ENCODE results near the gene BRICD5.
"Not testable (repeated sequence)": the region's sequence is repeated elsewhere in the genome, so short reads cannot be mapped to it uniquely, and the experiment has no call there.

Gene BRICD5

DNA sequence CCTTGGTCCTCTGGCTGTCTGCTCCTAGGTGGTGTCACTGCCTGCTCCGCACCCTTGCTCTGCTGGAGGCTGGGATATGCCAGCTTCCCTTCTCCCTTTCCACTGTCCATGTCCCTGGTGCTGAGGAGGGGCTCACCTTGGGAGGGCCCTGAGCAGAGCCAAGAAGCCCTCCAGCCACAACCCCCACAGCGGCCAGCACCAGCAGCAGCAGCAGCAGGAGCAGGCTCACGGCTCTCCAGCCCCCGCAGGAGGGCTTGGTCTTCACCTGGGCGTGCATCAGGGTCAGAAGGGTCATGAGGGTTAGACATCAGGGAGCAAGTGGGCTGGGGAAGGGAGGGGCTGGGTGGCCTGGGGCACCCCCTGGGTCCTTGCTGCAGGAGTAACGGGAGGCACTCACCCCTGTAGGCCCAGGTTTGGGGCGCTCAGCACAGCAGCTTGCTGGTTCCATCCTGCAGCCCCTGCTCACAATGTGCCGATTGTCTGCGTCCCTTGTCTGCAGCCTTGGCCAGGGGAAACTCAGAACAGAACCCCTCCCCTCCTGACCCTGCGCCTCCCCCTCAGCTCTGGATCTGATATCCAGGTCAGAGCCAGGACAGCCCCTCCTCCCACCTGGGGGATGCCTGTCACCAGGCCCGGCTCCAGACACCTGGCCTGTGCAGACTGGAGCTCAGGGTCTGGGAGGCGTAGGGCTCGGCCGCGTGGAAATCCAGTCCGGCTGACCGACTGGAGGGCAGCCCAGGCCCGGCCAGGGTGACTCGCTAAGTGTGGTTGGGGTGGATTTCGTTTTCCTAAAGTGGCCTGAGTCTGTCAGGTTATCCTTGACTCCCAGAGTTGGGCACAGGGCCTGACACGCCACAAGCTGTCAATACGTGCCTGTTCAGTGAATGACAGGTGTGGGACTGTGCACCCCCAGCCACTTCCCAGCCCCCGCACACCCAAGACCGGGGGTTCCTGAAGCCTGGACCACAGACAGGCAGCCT is at the start of gene BRICD5:
Gene BRICD5 (minus strand): TSS at position 478 of the 980 bp plus-strand sequence. CDS start 30 bp downstream, at position 448.
- DNase-seq = no peak

DNA sequence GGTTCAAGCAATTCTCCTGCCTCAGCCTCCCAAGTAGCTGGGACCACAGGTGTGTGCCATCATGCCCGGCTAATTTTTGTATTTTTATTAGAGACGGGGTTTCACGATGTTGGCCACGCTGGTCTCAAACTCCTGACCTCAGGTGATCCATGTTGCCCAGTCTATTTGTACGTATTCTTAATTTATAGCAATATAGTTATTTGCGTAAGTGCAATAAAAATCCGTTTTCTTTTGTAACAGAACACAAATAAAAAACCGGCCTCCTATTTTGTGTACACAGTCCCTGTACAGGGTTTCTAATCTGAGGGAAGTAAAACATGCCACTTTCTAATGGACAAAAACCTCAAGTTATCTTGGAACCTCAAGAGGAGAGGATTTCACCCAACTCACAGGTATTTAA is 49.6 kb upstream of the BRICD5 start:
- no peak for DNase-seq

DNA sequence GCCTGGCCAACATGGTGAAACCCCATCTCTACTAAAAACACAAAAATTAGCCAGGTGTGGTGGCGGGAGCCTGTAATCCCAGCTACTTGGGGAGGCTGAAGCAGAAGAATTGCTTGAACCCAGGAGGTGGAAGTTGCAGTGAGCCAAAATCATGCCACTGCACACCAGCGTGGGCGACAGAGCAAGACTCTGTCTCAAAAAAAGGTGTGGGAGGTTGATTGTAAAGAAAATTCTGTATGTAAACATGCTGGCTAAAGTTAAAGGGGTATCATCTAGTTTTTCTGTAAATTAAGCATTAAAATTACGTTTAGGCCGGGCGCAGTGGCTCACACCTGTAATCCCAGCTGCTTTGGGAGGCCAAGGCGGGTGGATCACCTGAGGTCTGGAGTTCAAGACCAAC is 47.9 kb upstream of the BRICD5 start:
- DNase-seq = not testable (repeated sequence)

- DNase-seq = no peak
Measured at GRCh38 chr16:2257726-2258125, 47.1 kb upstream of the BRICD5 start.

GRCh38 chr16:2256531-2257140 is 46.0 kb upstream of the BRICD5 start:
- no peak for DNase-seq

GRCh38 chr16:2253293-2253692 is 42.6 kb upstream of the BRICD5 start:
- DNase-seq = no peak

- DNase-seq = no peak
Measured at GRCh38 chr16:2252806-2253148, 42.1 kb upstream of the BRICD5 start.

DNA sequence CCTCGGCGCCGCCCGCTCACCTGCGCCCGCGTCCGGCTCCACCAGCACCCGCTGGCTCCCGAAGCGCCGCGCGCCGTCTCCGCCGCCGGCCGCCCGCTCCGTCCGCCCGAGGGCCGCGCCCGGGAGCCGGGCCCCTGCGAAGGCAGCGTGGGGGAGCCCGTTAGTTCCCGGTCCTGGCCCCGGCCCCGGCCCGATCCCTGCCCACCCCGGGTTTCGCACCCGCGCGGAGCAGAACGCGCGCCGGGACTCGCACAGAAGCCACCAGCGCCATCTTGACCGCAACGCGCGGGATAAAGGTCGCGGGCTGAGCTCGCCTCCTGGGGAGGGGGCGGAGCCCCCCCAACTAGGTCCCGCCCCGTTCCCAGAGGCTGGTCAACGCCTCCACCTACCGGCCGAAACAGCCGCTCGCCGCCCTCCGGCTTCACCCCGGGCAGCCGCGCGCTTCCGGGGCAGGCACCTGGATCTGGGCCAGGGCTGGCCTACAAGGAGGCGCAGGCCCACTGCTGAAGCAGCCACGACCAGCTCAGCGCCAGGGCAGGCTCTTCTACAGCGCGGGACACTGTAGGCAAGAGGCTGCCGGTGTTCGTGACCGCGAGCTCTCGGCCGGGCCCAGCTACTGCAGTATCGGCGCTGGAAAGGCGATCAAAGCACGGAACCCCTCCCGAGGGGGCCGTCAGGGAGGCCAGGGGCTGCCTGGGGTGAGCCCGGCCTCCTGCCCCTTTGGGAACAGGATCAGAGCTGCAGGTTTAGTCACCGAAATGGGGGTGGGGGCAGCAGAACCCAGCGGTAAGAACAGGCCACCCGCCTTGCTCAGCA is 40.8 kb upstream of the BRICD5 start, which contains the start of gene ECI1:
Gene ECI1 (minus strand): TSS at position 292 of the 816 bp plus-strand sequence. CDS start 21 bp downstream, at position 271.
- peak; percentile 98 for DNase-seq

- DNase-seq = no peak
Measured at GRCh38 chr16:2250652-2251295, 40.1 kb upstream of the BRICD5 start.

GRCh38 chr16:2246301-2246885 is 35.7 kb upstream of the BRICD5 start:
- DNase-seq = no peak

DNA sequence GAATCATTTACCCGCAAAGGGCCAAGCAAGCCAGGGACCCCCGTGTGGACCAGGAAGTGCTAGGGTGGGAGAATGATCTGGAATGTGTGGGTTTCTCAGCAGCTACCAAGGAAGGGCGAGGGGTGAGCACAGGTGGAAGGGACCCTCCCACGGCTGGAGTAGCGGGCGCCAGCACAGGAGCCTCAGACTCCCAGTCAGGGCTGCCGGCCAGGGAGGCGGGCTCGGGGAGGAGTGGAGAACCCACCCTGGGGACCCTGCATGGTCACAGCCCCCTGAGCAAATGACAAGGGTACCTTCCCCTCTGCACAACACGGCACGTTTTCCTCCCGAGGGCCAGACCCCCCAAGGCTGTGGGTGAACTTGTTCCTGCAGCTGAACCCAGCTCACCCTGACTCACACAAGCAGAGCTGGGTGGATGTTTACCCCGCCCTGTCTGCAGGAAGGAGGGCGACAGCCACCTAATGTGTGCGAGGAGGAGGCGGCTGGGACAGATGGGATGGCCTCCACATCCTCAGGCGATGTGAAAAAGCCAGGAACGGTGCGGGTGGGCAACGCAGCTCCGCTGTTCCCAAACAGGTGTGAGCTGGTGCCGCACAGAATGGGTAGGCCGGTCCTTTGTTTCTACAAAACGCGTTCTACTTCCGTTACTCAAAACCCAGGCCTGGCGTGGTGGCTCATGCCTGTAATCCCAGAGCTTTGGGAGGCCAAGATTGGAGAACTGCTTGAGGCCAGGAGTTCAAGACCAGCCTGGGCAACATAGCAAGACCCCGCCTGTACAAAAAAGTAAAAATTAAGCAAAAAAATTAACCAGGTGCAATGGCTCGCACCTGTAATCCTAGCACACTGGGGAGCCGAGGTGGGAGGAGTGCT is 34.5 kb upstream of the BRICD5 start:
- DNase-seq = no peak

- DNase-seq = no peak
Measured at GRCh38 chr16:2244301-2244700, 33.6 kb upstream of the BRICD5 start.

DNA sequence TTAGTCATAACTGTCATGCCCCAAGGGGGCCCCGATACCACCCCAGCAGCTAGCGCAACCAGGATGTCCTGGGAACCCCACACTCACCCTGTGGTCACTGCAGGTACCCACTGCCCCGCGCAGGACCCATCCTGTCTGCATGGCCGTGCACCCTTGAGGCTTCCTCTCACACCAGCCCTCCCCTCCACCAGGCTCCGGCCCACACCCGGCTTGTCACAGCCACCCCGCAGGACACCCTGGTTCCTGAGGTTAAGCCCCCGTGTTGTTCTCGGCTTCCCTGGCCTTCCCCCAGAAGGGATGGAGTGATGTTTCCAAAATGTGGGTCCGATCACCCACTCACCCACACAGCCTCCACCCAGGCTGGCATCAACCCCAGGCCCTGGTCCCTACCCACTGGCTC is 33.1 kb upstream of the BRICD5 start:
- DNase-seq = no peak

- DNase-seq = no peak
Measured at GRCh38 chr16:2243031-2243528, 32.4 kb upstream of the BRICD5 start.

GRCh38 chr16:2242598-2242997 is 31.9 kb upstream of the BRICD5 start:
- no peak for DNase-seq

DNA sequence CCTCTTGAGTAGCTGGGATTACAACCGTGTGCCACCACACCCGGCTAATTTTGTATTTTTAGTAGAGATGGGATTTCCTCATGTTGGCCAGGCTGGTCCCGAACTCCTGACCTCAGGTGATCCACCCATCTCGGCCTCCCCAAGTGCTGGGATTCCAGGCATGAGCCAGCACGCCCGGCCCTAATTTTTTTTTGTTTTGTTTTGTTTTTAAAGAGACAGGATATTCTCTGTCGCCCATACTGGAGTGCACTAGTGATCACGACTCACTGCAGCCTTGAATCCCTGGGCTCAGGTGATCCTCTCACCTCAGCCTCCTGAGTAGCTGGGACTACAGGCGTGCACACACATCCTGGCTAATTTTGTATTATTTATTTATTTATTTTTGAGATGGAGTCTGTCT is 29.7 kb upstream of the BRICD5 start:
- DNase-seq = not testable (repeated sequence)

DNA sequence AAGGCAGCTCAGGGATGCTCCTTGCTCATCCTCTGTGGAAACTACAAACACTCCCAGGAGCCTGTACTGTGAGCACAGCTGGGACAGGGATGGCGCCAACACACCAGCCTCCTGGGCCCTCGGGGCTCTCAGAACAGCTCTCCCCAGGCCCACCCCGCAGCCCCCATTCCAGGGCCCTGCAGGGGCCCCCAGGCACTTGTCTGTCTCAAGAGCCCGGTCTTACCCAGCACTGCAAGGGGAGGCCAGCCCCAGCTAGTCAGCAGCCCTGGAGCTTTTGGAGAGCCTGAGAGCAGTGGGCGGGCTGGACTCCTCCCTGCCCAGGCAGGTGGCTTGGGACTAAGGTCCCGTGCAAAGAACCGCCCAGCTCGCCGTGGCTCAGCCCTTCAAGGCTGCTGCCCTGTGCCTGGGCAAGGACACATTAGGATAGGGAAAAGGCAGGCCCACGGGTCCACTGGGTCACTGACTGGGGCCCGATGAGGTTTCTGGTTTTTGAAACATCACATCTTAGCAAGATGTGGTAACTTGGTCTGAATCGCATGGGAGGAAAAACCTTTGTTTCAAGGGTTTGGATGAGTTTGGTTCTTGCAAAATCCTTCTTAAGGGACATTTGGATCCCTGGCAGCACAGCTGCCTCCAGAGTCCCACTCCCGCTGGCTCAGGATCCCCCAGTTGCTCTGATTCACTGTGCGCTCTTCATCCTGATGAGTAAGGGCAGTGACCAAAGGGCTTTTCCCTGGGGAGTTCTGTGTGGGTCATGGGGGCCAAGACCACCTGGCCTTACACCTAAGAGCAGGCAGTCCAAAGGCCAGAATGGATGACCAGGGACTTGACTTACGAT is 28.4 kb upstream of the BRICD5 start:
- no peak for DNase-seq

GRCh38 chr16:2238150-2238837 is 27.6 kb upstream of the BRICD5 start:
- DNase-seq = no peak

- DNase-seq = no peak
Measured at GRCh38 chr16:2237493-2238149, 27.0 kb upstream of the BRICD5 start.
